ENCODE data around the gene ARHGAP15.

- TF ChIP-seq, protein P1, sequence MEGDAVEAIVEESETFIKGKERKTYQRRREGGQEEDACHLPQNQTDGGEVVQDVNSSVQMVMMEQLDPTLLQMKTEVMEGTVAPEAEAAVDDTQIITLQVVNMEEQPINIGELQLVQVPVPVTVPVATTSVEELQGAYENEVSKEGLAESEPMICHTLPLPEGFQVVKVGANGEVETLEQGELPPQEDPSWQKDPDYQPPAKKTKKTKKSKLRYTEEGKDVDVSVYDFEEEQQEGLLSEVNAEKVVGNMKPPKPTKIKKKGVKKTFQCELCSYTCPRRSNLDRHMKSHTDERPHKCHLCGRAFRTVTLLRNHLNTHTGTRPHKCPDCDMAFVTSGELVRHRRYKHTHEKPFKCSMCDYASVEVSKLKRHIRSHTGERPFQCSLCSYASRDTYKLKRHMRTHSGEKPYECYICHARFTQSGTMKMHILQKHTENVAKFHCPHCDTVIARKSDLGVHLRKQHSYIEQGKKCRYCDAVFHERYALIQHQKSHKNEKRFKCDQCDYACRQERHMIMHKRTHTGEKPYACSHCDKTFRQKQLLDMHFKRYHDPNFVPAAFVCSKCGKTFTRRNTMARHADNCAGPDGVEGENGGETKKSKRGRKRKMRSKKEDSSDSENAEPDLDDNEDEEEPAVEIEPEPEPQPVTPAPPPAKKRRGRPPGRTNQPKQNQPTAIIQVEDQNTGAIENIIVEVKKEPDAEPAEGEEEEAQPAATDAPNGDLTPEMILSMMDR (IDR thresholded peaks at IDR 0.05): no peak
- TF ChIP-seq EP300 (IDR thresholded peaks at IDR 0.05): no peak
- TF ChIP-seq POLR2A (IDR thresholded peaks at IDR 0.05): no peak
These were observed 288.2 kb downstream of the ARHGAP15 start for GRCh38 chr2:143417428-143417827.
